ENCODE measurements around the gene CRIP1. TPM values are rescaled to one million over a fixed set of nuclear protein-coding genes. Genes with fewer than 3 reads are reported as not detected.

The CRIP1 gene
- total and polyA plus RNA-seq, 10 of the 15 experiments (the other 5 are each of a cell fraction or from before 2014, with no cell fraction given): 66.8 to 259 (median 154) TPM

DNA sequence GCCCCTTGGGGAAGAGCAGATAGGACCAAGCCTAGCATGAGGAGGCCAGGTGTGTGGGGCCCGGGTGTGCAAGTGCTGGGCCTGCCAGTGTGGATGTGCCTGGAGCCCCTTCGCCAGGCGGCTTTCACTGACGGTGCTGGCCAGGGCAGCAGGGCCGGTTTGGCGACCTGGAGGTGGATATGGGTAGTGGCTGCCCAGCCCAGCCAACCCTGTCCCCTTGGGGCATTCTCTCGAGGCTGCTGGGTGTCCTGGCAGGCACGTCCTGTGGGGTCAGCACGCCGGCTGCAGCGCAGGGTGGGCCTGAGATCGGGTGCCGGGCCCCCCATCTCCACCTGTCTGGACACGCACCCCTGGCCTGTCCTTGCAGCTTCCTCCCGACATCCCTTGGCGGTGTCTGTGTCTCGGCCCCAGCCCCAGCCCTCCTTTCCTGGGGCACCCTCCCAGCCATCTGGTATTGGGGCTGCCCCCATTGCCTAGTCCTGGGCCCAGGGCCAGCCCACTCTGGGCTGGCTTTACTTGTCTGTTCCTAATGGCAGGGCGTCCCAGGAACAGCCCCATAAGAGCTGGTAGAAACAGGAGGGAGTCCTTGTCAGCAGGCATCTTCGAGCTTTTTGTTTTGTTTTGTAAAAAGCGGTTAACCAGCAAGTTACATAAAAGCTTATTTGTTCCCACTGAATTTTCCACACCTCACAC, 19.3 kb upstream of the CRIP1 start:
- no peak overlapping the region for H2AFZ ChIP-seq (ENCODE audit: control insufficient read depth, low read depth, low read length)
- H3K4me2 ChIP-seq (ENCODE audit: control insufficient read depth, insufficient read depth): no peak overlapping the region
- ATAC-seq (no peak), DNase-seq (ENCODE audit: low read depth, low spot score) (no peak), FAIRE-seq (no peak)
- no peaks in the 10 kb centered on the region for H4K20me1 ChIP-seq (ENCODE audit: control insufficient read depth, insufficient read depth)
- no peak overlapping the region for H3K9ac ChIP-seq (ENCODE audit: control insufficient read depth, insufficient read depth, low read length)
- TF ChIP-seq SMARCA5 (IDR thresholded peaks at IDR 0.05) (no peak), RCOR1 (conservative IDR thresholded peaks at IDR 0.05; ENCODE audit: low read depth, low read length) (no peak), MYC (IDR thresholded peaks at IDR 0.05; ENCODE audit: insufficient read depth, insufficient read length, insufficient replicate concordance, low read length, severe bottlenecking) (no peak), ZNF24 (IDR thresholded peaks at IDR 0.05) (no peak), TCF7 (IDR thresholded peaks at IDR 0.05; ENCODE audit: borderline replicate concordance) (no peak), LARP7 (IDR thresholded peaks at IDR 0.05) (no peak), NFYA (IDR thresholded peaks at IDR 0.05; ENCODE audit: borderline replicate concordance, low read depth, low read length) (no peak), SP1 (IDR thresholded peaks at IDR 0.05; ENCODE audit: low read depth, low read length) (no peak), ZNF384 (IDR thresholded peaks at IDR 0.05; ENCODE audit: borderline replicate concordance, low read depth, low read length) (no peak), HDGF (IDR thresholded peaks at IDR 0.05) (no peak), NFIC (IDR thresholded peaks at IDR 0.05; ENCODE audit: low read depth, low read length) (no peak)
- TF ChIP-seq, protein P1, sequence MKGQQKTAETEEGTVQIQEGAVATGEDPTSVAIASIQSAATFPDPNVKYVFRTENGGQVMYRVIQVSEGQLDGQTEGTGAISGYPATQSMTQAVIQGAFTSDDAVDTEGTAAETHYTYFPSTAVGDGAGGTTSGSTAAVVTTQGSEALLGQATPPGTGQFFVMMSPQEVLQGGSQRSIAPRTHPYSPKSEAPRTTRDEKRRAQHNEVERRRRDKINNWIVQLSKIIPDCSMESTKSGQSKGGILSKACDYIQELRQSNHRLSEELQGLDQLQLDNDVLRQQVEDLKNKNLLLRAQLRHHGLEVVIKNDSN (IDR thresholded peaks at IDR 0.05; ENCODE audit: borderline replicate concordance, extremely low read length, insufficient read depth, low read depth, low read length): no peak
- TF ChIP-seq, protein P2, sequence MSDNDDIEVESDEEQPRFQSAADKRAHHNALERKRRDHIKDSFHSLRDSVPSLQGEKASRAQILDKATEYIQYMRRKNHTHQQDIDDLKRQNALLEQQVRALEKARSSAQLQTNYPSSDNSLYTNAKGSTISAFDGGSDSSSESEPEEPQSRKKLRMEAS (IDR thresholded peaks at IDR 0.05; ENCODE audit: low read depth, low read length): no peak
- TF ChIP-seq, protein P3, sequence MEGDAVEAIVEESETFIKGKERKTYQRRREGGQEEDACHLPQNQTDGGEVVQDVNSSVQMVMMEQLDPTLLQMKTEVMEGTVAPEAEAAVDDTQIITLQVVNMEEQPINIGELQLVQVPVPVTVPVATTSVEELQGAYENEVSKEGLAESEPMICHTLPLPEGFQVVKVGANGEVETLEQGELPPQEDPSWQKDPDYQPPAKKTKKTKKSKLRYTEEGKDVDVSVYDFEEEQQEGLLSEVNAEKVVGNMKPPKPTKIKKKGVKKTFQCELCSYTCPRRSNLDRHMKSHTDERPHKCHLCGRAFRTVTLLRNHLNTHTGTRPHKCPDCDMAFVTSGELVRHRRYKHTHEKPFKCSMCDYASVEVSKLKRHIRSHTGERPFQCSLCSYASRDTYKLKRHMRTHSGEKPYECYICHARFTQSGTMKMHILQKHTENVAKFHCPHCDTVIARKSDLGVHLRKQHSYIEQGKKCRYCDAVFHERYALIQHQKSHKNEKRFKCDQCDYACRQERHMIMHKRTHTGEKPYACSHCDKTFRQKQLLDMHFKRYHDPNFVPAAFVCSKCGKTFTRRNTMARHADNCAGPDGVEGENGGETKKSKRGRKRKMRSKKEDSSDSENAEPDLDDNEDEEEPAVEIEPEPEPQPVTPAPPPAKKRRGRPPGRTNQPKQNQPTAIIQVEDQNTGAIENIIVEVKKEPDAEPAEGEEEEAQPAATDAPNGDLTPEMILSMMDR (IDR thresholded peaks at IDR 0.05 in 2 of 3, conservative IDR thresholded peaks at IDR 0.05 in 1 of 3; ENCODE audit: control insufficient read depth in 2 of 3, extremely low read depth in 1 of 3, insufficient read depth in 1 of 3, low read depth in 3 of 3, low read length in 3 of 3): no peak
- no peaks in the 10 kb centered on the region for H3K27me3 ChIP-seq (replicated peaks in 1 of 2; ENCODE audit: control insufficient read depth in 2 of 2, insufficient read depth in 2 of 2, low read length in 1 of 2)
- ChIA-PET CTCF (no interaction called here), POLR2A (no interaction called here), RAD21 (ENCODE audit: unreplicated experiment) (no interaction called here), SMC1A (ENCODE audit: uncharacterized antibody, unreplicated experiment) (no interaction called here)
- no peaks in the 10 kb centered on the region for H3K4me1 ChIP-seq (ENCODE audit: control insufficient read depth, insufficient read depth, low read length)
- H3K36me3 ChIP-seq (ENCODE audit: control insufficient read depth in 2 of 2, insufficient read depth in 2 of 2, low read length in 1 of 2): peaks cover 0 to 23% of the 10 kb centered on the region in 2 experiments; a peak in 3 of 4 replicates
- no peaks in the 10 kb centered on the region for H3K79me2 ChIP-seq (ENCODE audit: control insufficient read depth, insufficient read depth, low read length)
- no peak overlapping the region for H3K27ac ChIP-seq (ENCODE audit: control insufficient read depth, insufficient read depth)
- no peaks in the 10 kb centered on the region for H3K9me3 ChIP-seq (replicated peaks; ENCODE audit: control insufficient read depth, insufficient read depth, low read length)
- no TSS peak for BruUV-seq (replicated peaks)
- H3K4me3 ChIP-seq: no peak overlapping the region
- intact Hi-C loops (cut with micrococcal nuclease; ENCODE audit: unreplicated experiment) (no loop called here), in situ Hi-C loops (cut with MboI) (no loop called here)
- 79% methylated on average over 15 of the region's 20 CpGs for WGBS (ENCODE audit: insufficient coverage, insufficient replicate concordance, low lambda C conversion rate, missing lambda C conversion rate)

All from GM12878 (cell line).